ENCODE data around the gene OBP2B.

Gene OBP2B

DNA sequence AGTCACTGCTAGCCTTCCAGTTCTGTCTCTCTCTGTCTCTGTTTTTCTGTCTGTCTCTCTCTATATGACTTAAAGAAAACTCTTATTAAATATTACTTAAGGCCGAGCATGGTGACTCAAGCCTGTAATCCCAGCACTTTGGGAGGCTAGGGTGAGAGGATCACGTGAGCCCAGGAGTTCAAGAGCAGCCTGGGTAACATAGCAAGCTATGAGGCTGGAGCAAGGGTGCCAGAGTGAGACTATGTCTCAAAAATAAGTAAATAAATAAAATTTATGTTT lies 43.7 kb downstream of the OBP2B start:
- DNase-seq, result no peak

- no peak for DNase-seq
Measured at GRCh38 chr9:133164191-133164590, 44.9 kb downstream of the OBP2B start.

- no peak for DNase-seq
Measured at GRCh38 chr9:133163504-133164172, 45.4 kb downstream of the OBP2B start, which contains the start of gene GBGT1. TSS of gene GBGT1 (minus strand) at chr9:133163914. CDS start at chr9:133162412, 1,502 bp downstream.

DNA sequence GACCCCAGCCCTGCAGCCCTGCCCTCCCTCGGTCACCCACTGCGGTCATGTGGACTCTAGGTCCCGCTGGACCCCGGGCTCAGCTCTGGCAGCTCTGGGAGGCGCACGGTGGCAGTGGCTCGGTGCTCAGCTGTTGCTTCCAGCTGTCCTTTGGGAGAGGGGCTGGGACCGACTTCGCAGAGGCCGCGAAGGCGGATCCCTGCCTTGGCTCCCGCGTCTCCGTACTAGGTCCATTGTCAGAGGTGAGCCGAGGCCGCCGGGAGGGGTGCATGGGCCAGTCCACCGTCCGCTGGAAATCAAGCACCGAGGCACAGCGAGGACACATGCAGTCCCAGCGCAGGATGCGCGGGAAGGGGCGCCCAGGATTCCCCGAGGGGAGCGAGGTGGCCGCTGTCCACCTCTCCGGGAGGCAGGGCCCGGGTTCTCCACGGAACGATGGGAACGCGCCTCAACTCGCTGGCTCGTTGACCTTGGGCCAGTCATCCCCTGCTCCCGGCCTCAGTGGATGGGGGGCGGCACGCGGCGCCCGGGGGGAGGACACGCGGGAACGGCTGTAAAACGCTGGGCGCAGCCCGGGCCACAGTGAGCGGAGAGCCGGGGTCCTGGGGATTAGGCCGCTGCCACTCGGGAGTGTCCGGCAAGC lies 46.1 kb downstream of the OBP2B start:
- DNase-seq, result no peak

GRCh38 chr9:133161547-133161950 lies 47.5 kb downstream of the OBP2B start:
- DNase-seq, result no peak

GRCh38 chr9:133160742-133161546 lies 48.1 kb downstream of the OBP2B start:
- peak; percentile 38 for DNase-seq

- no peak for DNase-seq
Measured at GRCh38 chr9:133158695-133159094, 50.4 kb downstream of the OBP2B start.
